GM10847 (cell line): ENCODE results near the gene USP47.

Experiments
- POLR2A ChIP-seq: IDR thresholded peaks from 2 replicates; pipeline ENCODE4 v1.6.1; 2011; ENCODE audit not compliant: insufficient read length; ENCODE audit errors: extremely low read depth

USP47 gene

GRCh38 chr11:11882539-11882938 is 40.8 kb downstream of the USP47 start:
- TF ChIP-seq POLR2A = no peak

GRCh38 chr11:11884351-11884750 is 42.6 kb downstream of the USP47 start:
- no peak for TF ChIP-seq POLR2A

- no peak for TF ChIP-seq POLR2A
These were observed 43.2 kb downstream of the USP47 start for GRCh38 chr11:11884774-11885481.

- TF ChIP-seq POLR2A = no peak
These were observed 52.7 kb downstream of the USP47 start for GRCh38 chr11:11894486-11894885.

- TF ChIP-seq POLR2A = no peak
These were observed 53.9 kb downstream of the USP47 start for GRCh38 chr11:11895672-11896071.

GRCh38 chr11:11898648-11899047 is 56.9 kb downstream of the USP47 start:
- TF ChIP-seq POLR2A = no peak

GRCh38 chr11:11899401-11899800 is 57.6 kb downstream of the USP47 start:
- TF ChIP-seq POLR2A = no peak

- TF ChIP-seq POLR2A = no peak
These were observed 60.2 kb downstream of the USP47 start for GRCh38 chr11:11901929-11902328.

- TF ChIP-seq POLR2A = no peak
These were observed 68.0 kb downstream of the USP47 start for GRCh38 chr11:11909727-11910126.

GRCh38 chr11:11910541-11910940 is 68.8 kb downstream of the USP47 start:
- TF ChIP-seq POLR2A = no peak

GRCh38 chr11:11913395-11913794 is 71.6 kb downstream of the USP47 start:
- no peak for TF ChIP-seq POLR2A

- TF ChIP-seq POLR2A = no peak
These were observed 73.9 kb downstream of the USP47 start for GRCh38 chr11:11915625-11916024.

GRCh38 chr11:11916981-11917399 is 75.2 kb downstream of the USP47 start:
- no peak for TF ChIP-seq POLR2A

GRCh38 chr11:11923828-11924227 is 82.1 kb downstream of the USP47 start:
- TF ChIP-seq POLR2A = no peak

- no peak for TF ChIP-seq POLR2A
These were observed 88.1 kb downstream of the USP47 start for GRCh38 chr11:11929920-11930319.

- no peak for TF ChIP-seq POLR2A
These were observed 89.8 kb downstream of the USP47 start for GRCh38 chr11:11931461-11932055.

GRCh38 chr11:11935536-11935935 is 93.8 kb downstream of the USP47 start:
- TF ChIP-seq POLR2A = no peak
